Pulmonary artery endothelial cell (primary cell): ENCODE measurements around the gene ZNF613. TPM values are rescaled to one million over a fixed set of nuclear protein-coding genes. Genes with fewer than 3 reads are reported as not detected.
"Not testable (repeated sequence)": the region's sequence is repeated elsewhere in the genome, so short reads cannot be mapped to it uniquely, and the experiment has no call there.

Experiments used
- DNase-seq: peaks from one replicate; pipeline ENCODE4 v3.0.0-alpha.2; 2011; ENCODE audit warnings: low read depth, low spot score
- total RNA-seq: library from RNA; depleted of rRNA; stranded (reverse); fragments of >200 nt; gene quantifications from 2 replicates; pipeline ENCODE4 v1.2.3, GENCODE V29; 2014

The ZNF613 gene
- total RNA-seq: 6.4 and 11.1 TPM in 2 replicates

GRCh38 chr19:51926784-51927741 is at the start of gene ZNF613:
TSS of gene ZNF613 (plus strand) at chr19:51927472. CDS start at chr19:51936221, 8,749 bp downstream.
- DNase-seq: peak; percentile 88

GRCh38 chr19:51882518-51882917 is 44.8 kb upstream of the ZNF613 start:
- no peak for DNase-seq

GRCh38 chr19:51884713-51885112 is 42.6 kb upstream of the ZNF613 start:
- no peak for DNase-seq

GRCh38 chr19:51887522-51888498 is 39.5 kb upstream of the ZNF613 start, which contains the start of gene ZNF577:
TSS of gene ZNF577 (minus strand) at chr19:51887951. CDS start at chr19:51880382, 7,569 bp downstream.
- peak; percentile 68 for DNase-seq

GRCh38 chr19:51889934-51890333 is 37.3 kb upstream of the ZNF613 start:
- DNase-seq: no peak

GRCh38 chr19:51891193-51891747 is 36.0 kb upstream of the ZNF613 start:
- DNase-seq: no peak

- DNase-seq: no peak
Observed at GRCh38 chr19:51901860-51902259, 25.4 kb upstream of the ZNF613 start.

- DNase-seq: no peak
Observed at GRCh38 chr19:51903192-51903591, 24.1 kb upstream of the ZNF613 start.

- peak; percentile 52 for DNase-seq
Observed at GRCh38 chr19:51904331-51905165, 22.7 kb upstream of the ZNF613 start, which contains the start of gene ZNF649. TSS of gene ZNF649 (minus strand) at chr19:51905017. CDS start at chr19:51900107, 4,910 bp downstream.

- no peak for DNase-seq
Observed at GRCh38 chr19:51905206-51905605, 22.1 kb upstream of the ZNF613 start.

- not testable (repeated sequence) for DNase-seq
Observed at GRCh38 chr19:51905639-51906038, 21.6 kb upstream of the ZNF613 start.

GRCh38 chr19:51906108-51906507 is 21.2 kb upstream of the ZNF613 start:
- not testable (repeated sequence) for DNase-seq

GRCh38 chr19:51907981-51908380 is 19.3 kb upstream of the ZNF613 start:
- not testable (repeated sequence) for DNase-seq

- DNase-seq: no peak
Observed at GRCh38 chr19:51915324-51915867, 11.9 kb upstream of the ZNF613 start.

- no peak for DNase-seq
Observed at GRCh38 chr19:51916167-51916566, 11.1 kb upstream of the ZNF613 start.

- DNase-seq: no peak
Observed at GRCh38 chr19:51919606-51920005, 7.7 kb upstream of the ZNF613 start.

- DNase-seq: no peak
Observed at GRCh38 chr19:51921949-51922348, 5.3 kb upstream of the ZNF613 start.

- DNase-seq: no peak
Observed at GRCh38 chr19:51926426-51926783, 867 bp upstream of the ZNF613 start.

- DNase-seq: no peak
Observed at GRCh38 chr19:51927859-51928258, 587 bp downstream of the ZNF613 start.

- DNase-seq: no peak
Observed at GRCh38 chr19:51931921-51932320, 4.6 kb downstream of the ZNF613 start.
